Articular chondrocyte of knee joint (primary cell): Measurements from ENCODE around the gene PCTP. TPM values are rescaled to one million over a fixed set of nuclear protein-coding genes. Genes with fewer than 3 reads are reported as not detected.

Experiments used
- total RNA-seq: library from RNA; depleted of rRNA; stranded (reverse); fragments of >200 nt; gene quantifications from 2 replicates; pipeline ENCODE4 v1.2.3, GENCODE V29; 2012

The PCTP gene
- total RNA-seq, result 11.0 and 14.6 TPM in 2 replicates

GRCh38 chr17:55750750-55751657 is at the start of gene PCTP:
Gene PCTP (plus strand): TSS chr17:55751051. CDS start chr17:55751104, 53 bp downstream.

GRCh38 chr17:55722742-55723487 is 27.9 kb upstream of the PCTP start, which contains the start of gene TMEM100:
Gene TMEM100 (minus strand): TSS chr17:55722864. CDS start chr17:55721070, 1,794 bp downstream.

Other genes with a start within 250 kb of the PCTP start
- gene SMIM36, start 239.6 kb upstream of the PCTP start, total RNA-seq, result not detected in 2 replicates
- 0.91 and 1.2 TPM in 2 replicates for gene TMEM100, start 28.2 kb upstream of the PCTP start, total RNA-seq